Measurements from ENCODE around the gene KLC3. TPM values are rescaled to one million over a fixed set of nuclear protein-coding genes. Genes with fewer than 3 reads are reported as not detected.

KLC3 gene
- total RNA-seq (2012; rRNA removed) = under 0.01 TPM in 1 of 2 replicates, not detected in the other

- Histone ChIP-seq H3K4me2 (ENCODE audit: low read length) (peak within 1 kb of the TSS; percentile 36), H3K4me3 (ENCODE audit: low read length) (no peak within 1 kb of the TSS), H3K4me1 (ENCODE audit: control insufficient read depth, insufficient read depth, low read length) (peaks cover 2% of the 10 kb centered on the region), H3K36me3 (ENCODE audit: insufficient read depth, low read length) (no peaks in the 10 kb centered on the region), H3K9me3 (replicated peaks; ENCODE audit: low read length) (no peaks in the 10 kb centered on the region), H3K27me3 (ENCODE audit: control insufficient read depth, insufficient read depth, low read length) (peaks cover 16% of the 10 kb centered on the region), H3K9ac (ENCODE audit: low read depth, low read length) (no peak within 1 kb of the TSS)
These were observed at the start of gene KLC3 for GRCh38 chr19:45340232-45340898. KLC3 (plus strand) TSS chr19:45340750; CDS start chr19:45345542, 4,792 bp downstream.

- H3K9me3 ChIP-seq (replicated peaks; ENCODE audit: low read length) = no peaks in the 10 kb centered on the region
- no peaks in the 10 kb centered on the region for H3K4me1 ChIP-seq (ENCODE audit: control insufficient read depth, insufficient read depth, low read length)
- peaks cover 49% of the 10 kb centered on the region for H3K36me3 ChIP-seq (ENCODE audit: insufficient read depth, low read length)
These were observed 48.7 kb upstream of the KLC3 start for GRCh38 chr19:45291834-45292233.

GRCh38 chr19:45293682-45294081 is 46.9 kb upstream of the KLC3 start:
- H3K4me2 ChIP-seq (ENCODE audit: low read length) = no peak overlapping the region
- H3K36me3 ChIP-seq (ENCODE audit: insufficient read depth, low read length) = peaks cover 49% of the 10 kb centered on the region
- no peak overlapping the region for H3K9ac ChIP-seq (ENCODE audit: low read depth, low read length)
- no peaks in the 10 kb centered on the region for H3K9me3 ChIP-seq (replicated peaks; ENCODE audit: low read length)
- H3K27me3 ChIP-seq (ENCODE audit: control insufficient read depth, insufficient read depth, low read length) = no peaks in the 10 kb centered on the region
- H3K4me3 ChIP-seq (ENCODE audit: low read length) = no peak overlapping the region
- no peaks in the 10 kb centered on the region for H3K4me1 ChIP-seq (ENCODE audit: control insufficient read depth, insufficient read depth, low read length)

More at GRCh38 chr19:45291834-45292233, 48.7 kb upstream of the KLC3 start:
- H3K9ac ChIP-seq (ENCODE audit: low read depth, low read length) = no peak overlapping the region
- no peak overlapping the region for H3K4me3 ChIP-seq (ENCODE audit: low read length)
- H3K4me2 ChIP-seq (ENCODE audit: low read length) = no peak overlapping the region
- no peaks in the 10 kb centered on the region for H3K27me3 ChIP-seq (ENCODE audit: control insufficient read depth, insufficient read depth, low read length)

GRCh38 chr19:45294291-45295029 is 46.1 kb upstream of the KLC3 start:
- Histone ChIP-seq H3K4me2 (ENCODE audit: low read length) (no peak overlapping the region), H3K27me3 (ENCODE audit: control insufficient read depth, insufficient read depth, low read length) (no peaks in the 10 kb centered on the region), H3K4me1 (ENCODE audit: control insufficient read depth, insufficient read depth, low read length) (no peaks in the 10 kb centered on the region), H3K9me3 (replicated peaks; ENCODE audit: low read length) (no peaks in the 10 kb centered on the region), H3K36me3 (ENCODE audit: insufficient read depth, low read length) (peaks cover 46% of the 10 kb centered on the region), H3K4me3 (ENCODE audit: low read length) (no peak overlapping the region), H3K9ac (ENCODE audit: low read depth, low read length) (no peak overlapping the region)

GRCh38 chr19:45295873-45296272 is 44.7 kb upstream of the KLC3 start:
- Histone ChIP-seq H3K4me3 (ENCODE audit: low read length) (no peak overlapping the region), H3K36me3 (ENCODE audit: insufficient read depth, low read length) (peaks cover 41% of the 10 kb centered on the region)

GRCh38 chr19:45296355-45296754 is 44.2 kb upstream of the KLC3 start:
- H3K4me1 ChIP-seq (ENCODE audit: control insufficient read depth, insufficient read depth, low read length) = no peaks in the 10 kb centered on the region
- no peaks in the 10 kb centered on the region for H3K27me3 ChIP-seq (ENCODE audit: control insufficient read depth, insufficient read depth, low read length)
- H3K9ac ChIP-seq (ENCODE audit: low read depth, low read length) = no peak overlapping the region
- no peak overlapping the region for H3K4me3 ChIP-seq (ENCODE audit: low read length)
- H3K4me2 ChIP-seq (ENCODE audit: low read length) = no peak overlapping the region
- H3K9me3 ChIP-seq (replicated peaks; ENCODE audit: low read length) = no peaks in the 10 kb centered on the region
- H3K36me3 ChIP-seq (ENCODE audit: insufficient read depth, low read length) = peaks cover 41% of the 10 kb centered on the region

More at GRCh38 chr19:45295873-45296272, 44.7 kb upstream of the KLC3 start:
- Histone ChIP-seq H3K9me3 (replicated peaks; ENCODE audit: low read length) (no peaks in the 10 kb centered on the region), H3K4me2 (ENCODE audit: low read length) (no peak overlapping the region), H3K9ac (ENCODE audit: low read depth, low read length) (no peak overlapping the region), H3K4me1 (ENCODE audit: control insufficient read depth, insufficient read depth, low read length) (no peaks in the 10 kb centered on the region), H3K27me3 (ENCODE audit: control insufficient read depth, insufficient read depth, low read length) (no peaks in the 10 kb centered on the region)

- H3K27me3 ChIP-seq (ENCODE audit: control insufficient read depth, insufficient read depth, low read length) = no peaks in the 10 kb centered on the region
- H3K4me3 ChIP-seq (ENCODE audit: low read length) = no peak overlapping the region
- H3K4me2 ChIP-seq (ENCODE audit: low read length) = no peak overlapping the region
- no peaks in the 10 kb centered on the region for H3K9me3 ChIP-seq (replicated peaks; ENCODE audit: low read length)
- H3K4me1 ChIP-seq (ENCODE audit: control insufficient read depth, insufficient read depth, low read length) = no peaks in the 10 kb centered on the region
- no peak overlapping the region for H3K9ac ChIP-seq (ENCODE audit: low read depth, low read length)
- H3K36me3 ChIP-seq (ENCODE audit: insufficient read depth, low read length) = peaks cover 32% of the 10 kb centered on the region
These were observed 42.9 kb upstream of the KLC3 start for GRCh38 chr19:45297674-45298073.

GRCh38 chr19:45298264-45298663 is 42.3 kb upstream of the KLC3 start:
- Histone ChIP-seq H3K27me3 (ENCODE audit: control insufficient read depth, insufficient read depth, low read length) (no peaks in the 10 kb centered on the region), H3K36me3 (ENCODE audit: insufficient read depth, low read length) (peaks cover 31% of the 10 kb centered on the region), H3K9ac (ENCODE audit: low read depth, low read length) (no peak overlapping the region), H3K4me2 (ENCODE audit: low read length) (no peak overlapping the region), H3K9me3 (replicated peaks; ENCODE audit: low read length) (no peaks in the 10 kb centered on the region), H3K4me1 (ENCODE audit: control insufficient read depth, insufficient read depth, low read length) (no peaks in the 10 kb centered on the region), H3K4me3 (ENCODE audit: low read length) (no peak overlapping the region)

- H3K36me3 ChIP-seq (ENCODE audit: insufficient read depth, low read length) = peaks cover 22% of the 10 kb centered on the region
- no peaks in the 10 kb centered on the region for H3K4me1 ChIP-seq (ENCODE audit: control insufficient read depth, insufficient read depth, low read length)
- H3K27me3 ChIP-seq (ENCODE audit: control insufficient read depth, insufficient read depth, low read length) = peaks cover 5% of the 10 kb centered on the region
- H3K4me2 ChIP-seq (ENCODE audit: low read length) = no peak overlapping the region
- no peak overlapping the region for H3K4me3 ChIP-seq (ENCODE audit: low read length)
- no peak overlapping the region for H3K9ac ChIP-seq (ENCODE audit: low read depth, low read length)
- no peaks in the 10 kb centered on the region for H3K9me3 ChIP-seq (replicated peaks; ENCODE audit: low read length)
These were observed 40.8 kb upstream of the KLC3 start for GRCh38 chr19:45299719-45300118.

GRCh38 chr19:45302416-45302815 is 38.1 kb upstream of the KLC3 start:
- Histone ChIP-seq H3K9me3 (replicated peaks; ENCODE audit: low read length) (no peaks in the 10 kb centered on the region), H3K4me1 (ENCODE audit: control insufficient read depth, insufficient read depth, low read length) (no peaks in the 10 kb centered on the region), H3K36me3 (ENCODE audit: insufficient read depth, low read length) (peaks cover 9% of the 10 kb centered on the region), H3K4me2 (ENCODE audit: low read length) (no peak overlapping the region), H3K27me3 (ENCODE audit: control insufficient read depth, insufficient read depth, low read length) (peaks cover 5% of the 10 kb centered on the region), H3K9ac (ENCODE audit: low read depth, low read length) (no peak overlapping the region), H3K4me3 (ENCODE audit: low read length) (no peak overlapping the region)

GRCh38 chr19:45303269-45304060 is 37.1 kb upstream of the KLC3 start:
- no peak overlapping the region for H3K9ac ChIP-seq (ENCODE audit: low read depth, low read length)
- H3K9me3 ChIP-seq (replicated peaks; ENCODE audit: low read length) = no peaks in the 10 kb centered on the region
- H3K4me3 ChIP-seq (ENCODE audit: low read length) = no peak overlapping the region
- H3K4me2 ChIP-seq (ENCODE audit: low read length) = no peak overlapping the region
- peaks cover 5% of the 10 kb centered on the region for H3K27me3 ChIP-seq (ENCODE audit: control insufficient read depth, insufficient read depth, low read length)
- peaks cover 2% of the 10 kb centered on the region for H3K36me3 ChIP-seq (ENCODE audit: insufficient read depth, low read length)
- no peaks in the 10 kb centered on the region for H3K4me1 ChIP-seq (ENCODE audit: control insufficient read depth, insufficient read depth, low read length)
